ENCODE data around the gene MYH6. TPM values are rescaled to one million over a fixed set of nuclear protein-coding genes. Genes with fewer than 3 reads are reported as not detected.

MYH6 gene
- total RNA-seq, 4 donors from 2014 or later, result 20.4 to 1,496 (median 303) TPM

DNA sequence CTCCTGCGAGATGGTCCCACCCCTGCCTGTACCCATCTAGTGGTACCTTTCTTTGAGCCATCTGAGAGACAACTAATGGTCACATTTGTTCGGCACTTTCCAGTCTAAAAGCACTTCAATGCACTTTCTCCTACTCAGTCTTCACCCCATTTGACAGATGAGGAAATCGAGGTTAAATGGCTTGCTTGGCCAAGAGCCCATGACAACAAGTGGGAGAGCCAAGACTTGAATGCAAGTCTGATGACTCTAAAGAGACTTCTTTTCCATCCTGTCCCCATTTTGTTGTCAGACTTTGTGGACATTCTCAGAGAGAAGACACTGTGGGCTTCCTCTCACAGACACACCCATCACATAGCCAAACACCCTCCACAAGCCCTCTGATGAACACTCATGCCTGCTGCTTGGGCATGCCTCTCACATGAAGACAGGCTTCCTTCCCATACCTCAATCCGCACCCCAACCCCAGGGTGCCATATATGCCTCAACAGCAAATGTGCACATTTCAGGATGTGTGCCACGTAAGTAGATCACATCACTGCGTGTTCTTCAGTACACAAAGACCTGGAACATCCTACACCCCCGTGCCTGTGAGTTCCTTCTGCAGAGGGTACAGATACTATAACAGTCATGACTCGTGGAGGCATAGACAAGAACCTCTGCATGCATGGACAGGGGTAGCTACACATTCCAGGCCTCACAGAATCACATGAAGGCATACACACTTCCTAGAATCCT is 26.6 kb upstream of the MYH6 start:
- ATAC-seq (peak; percentile 12 to 51), DNase-seq (peak; percentile 44 to 53)
- Histone ChIP-seq H3K4me3 (peak overlapping the region in 1 of 4 donors; percentile 17), H3K9me3 (no peaks in the 10 kb centered on the region), H3K36me3 (no peaks in the 10 kb centered on the region), H3K4me1 (peaks cover 50 to 68% of the 10 kb centered on the region in 2 donors), H3K27ac (peak overlapping the region; percentile 83 to 89 (median 86)), H3K27me3 (no peaks in the 10 kb centered on the region)
- in situ Hi-C loops (cut with MboI; ENCODE audit: low sequenced_read_pairs in 4 of 4) (no loop called here), intact Hi-C loops (cut with DNase I; ENCODE audit: low total_unique reads) (loop anchor here (2.0 kb wide), 1 partner anchor 24 kb away; no protein-coding TSS in a partner anchor)
- TF ChIP-seq, protein P1, sequence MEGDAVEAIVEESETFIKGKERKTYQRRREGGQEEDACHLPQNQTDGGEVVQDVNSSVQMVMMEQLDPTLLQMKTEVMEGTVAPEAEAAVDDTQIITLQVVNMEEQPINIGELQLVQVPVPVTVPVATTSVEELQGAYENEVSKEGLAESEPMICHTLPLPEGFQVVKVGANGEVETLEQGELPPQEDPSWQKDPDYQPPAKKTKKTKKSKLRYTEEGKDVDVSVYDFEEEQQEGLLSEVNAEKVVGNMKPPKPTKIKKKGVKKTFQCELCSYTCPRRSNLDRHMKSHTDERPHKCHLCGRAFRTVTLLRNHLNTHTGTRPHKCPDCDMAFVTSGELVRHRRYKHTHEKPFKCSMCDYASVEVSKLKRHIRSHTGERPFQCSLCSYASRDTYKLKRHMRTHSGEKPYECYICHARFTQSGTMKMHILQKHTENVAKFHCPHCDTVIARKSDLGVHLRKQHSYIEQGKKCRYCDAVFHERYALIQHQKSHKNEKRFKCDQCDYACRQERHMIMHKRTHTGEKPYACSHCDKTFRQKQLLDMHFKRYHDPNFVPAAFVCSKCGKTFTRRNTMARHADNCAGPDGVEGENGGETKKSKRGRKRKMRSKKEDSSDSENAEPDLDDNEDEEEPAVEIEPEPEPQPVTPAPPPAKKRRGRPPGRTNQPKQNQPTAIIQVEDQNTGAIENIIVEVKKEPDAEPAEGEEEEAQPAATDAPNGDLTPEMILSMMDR (IDR thresholded peaks at IDR 0.05 in 4 of 5, conservative IDR thresholded peaks at IDR 0.05 in 1 of 5), result no peak
- TF ChIP-seq POLR2A (IDR thresholded peaks at IDR 0.05), result no peak

GRCh38 chr14:23433457-23433856 is 25.4 kb upstream of the MYH6 start:
- peaks cover 39 to 58% of the 10 kb centered on the region in 2 donors for H3K4me1 ChIP-seq
- no peaks in the 10 kb centered on the region for H3K9me3 ChIP-seq
- H3K36me3 ChIP-seq, result no peaks in the 10 kb centered on the region
- in situ Hi-C loops (cut with MboI; ENCODE audit: low sequenced_read_pairs in 4 of 4), result no loop called here
- peak overlapping the region; percentile 83 to 89 (median 86) for H3K27ac ChIP-seq
- intact Hi-C loops (cut with DNase I; ENCODE audit: low total_unique reads), result no loop called here
- TF ChIP-seq, protein P1 (IDR thresholded peaks at IDR 0.05 in 4 of 5, conservative IDR thresholded peaks at IDR 0.05 in 1 of 5), result no peak
- no peak for TF ChIP-seq POLR2A (IDR thresholded peaks at IDR 0.05)
- no peaks in the 10 kb centered on the region for H3K27me3 ChIP-seq
- H3K4me3 ChIP-seq, result peak overlapping the region in 1 of 4 donors; percentile 4
- DNase-seq (peak in 1 of 2 donors; percentile 12), ATAC-seq (no peak)

DNA sequence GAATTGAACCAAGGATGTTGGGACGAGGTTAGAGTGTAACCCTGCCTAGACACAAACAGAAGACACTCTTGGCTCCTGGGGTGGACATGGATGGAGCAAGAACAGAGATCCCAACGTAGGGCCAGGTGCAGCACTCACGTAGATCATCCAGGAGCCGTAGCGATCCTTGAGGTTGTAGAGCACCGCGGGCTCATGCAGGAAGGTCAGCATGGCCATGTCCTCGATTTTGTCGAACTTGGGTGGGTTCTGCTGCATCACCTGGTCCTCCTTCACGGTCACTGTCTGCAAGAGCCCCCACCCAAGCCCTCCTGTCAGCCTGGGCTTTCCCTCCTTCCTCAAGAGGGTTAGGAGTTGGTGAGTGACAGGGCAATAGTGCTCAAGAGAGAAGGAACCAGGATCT is 24.9 kb upstream of the MYH6 start:
- in situ Hi-C loops (cut with MboI; ENCODE audit: low sequenced_read_pairs in 4 of 4) (no loop called here), intact Hi-C loops (cut with DNase I; ENCODE audit: low total_unique reads) (no loop called here)
- H3K27ac ChIP-seq, result peak overlapping the region; percentile 83 to 89 (median 86)
- no peak overlapping the region for H3K4me3 ChIP-seq
- no peaks in the 10 kb centered on the region for H3K27me3 ChIP-seq
- H3K4me1 ChIP-seq, result peaks cover 34 to 53% of the 10 kb centered on the region in 2 donors
- H3K36me3 ChIP-seq, result no peaks in the 10 kb centered on the region
- TF ChIP-seq, protein P1 (IDR thresholded peaks at IDR 0.05 in 4 of 5, conservative IDR thresholded peaks at IDR 0.05 in 1 of 5), result no peak
- no peak for TF ChIP-seq POLR2A (IDR thresholded peaks at IDR 0.05)
- no peaks in the 10 kb centered on the region for H3K9me3 ChIP-seq
- no peak for ATAC-seq
- DNase-seq, result peak in 1 of 2 donors; percentile 40

DNA sequence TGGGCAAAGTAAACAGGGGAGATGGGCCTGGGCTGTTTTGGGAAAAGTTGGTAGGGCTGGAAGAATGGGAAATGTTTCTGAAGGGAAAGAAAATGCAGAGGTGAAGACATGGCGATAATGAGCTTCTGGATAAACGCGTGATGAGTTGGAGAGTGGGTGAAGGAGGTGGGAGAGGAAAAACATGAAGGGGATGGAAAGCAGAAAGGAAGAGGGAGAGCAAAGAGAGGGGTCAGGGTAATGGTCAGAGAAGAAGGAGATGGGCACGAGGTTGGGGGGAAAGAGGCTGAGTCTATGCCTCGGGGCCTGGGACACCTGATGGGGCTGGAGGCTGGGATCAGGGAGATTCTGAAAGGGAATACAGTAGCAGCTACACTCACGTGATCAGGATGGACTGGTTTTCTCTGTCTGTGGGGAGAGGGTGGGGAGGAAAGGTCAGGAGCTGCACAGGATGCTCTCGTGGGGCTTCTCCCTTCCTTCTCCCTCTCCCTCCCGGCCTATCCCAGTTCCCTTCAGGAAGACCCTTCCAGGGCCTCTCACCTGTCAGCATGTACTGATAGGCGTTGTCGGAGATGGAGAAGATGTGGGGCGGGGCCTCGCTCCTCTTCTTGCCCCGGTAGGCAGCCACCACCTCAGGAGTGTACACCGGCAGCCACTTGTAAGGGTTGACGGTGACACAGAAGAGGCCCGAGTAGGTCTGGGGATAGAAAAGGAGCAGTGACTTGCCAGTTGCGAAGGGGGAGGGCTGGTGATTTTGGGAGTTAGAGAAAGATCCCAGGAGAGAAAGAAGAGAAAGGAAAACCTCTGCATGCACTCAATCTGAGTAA is 24.2 kb upstream of the MYH6 start:
- DNase-seq (peak in 1 of 2 donors; percentile 13), ATAC-seq (no peak)
- H3K27ac ChIP-seq, result peak overlapping the region; percentile 83 to 89 (median 86)
- H3K4me1 ChIP-seq, result peaks cover 28 to 48% of the 10 kb centered on the region in 2 donors
- H3K36me3 ChIP-seq, result no peaks in the 10 kb centered on the region
- no peak overlapping the region for H3K4me3 ChIP-seq
- H3K27me3 ChIP-seq, result no peaks in the 10 kb centered on the region
- intact Hi-C loops (cut with DNase I; ENCODE audit: low total_unique reads) (no loop called here), in situ Hi-C loops (cut with MboI; ENCODE audit: low sequenced_read_pairs in 4 of 4) (no loop called here)
- no peak for TF ChIP-seq POLR2A (IDR thresholded peaks at IDR 0.05)
- TF ChIP-seq, protein P1 (IDR thresholded peaks at IDR 0.05 in 4 of 5, conservative IDR thresholded peaks at IDR 0.05 in 1 of 5), result no peak
- no peaks in the 10 kb centered on the region for H3K9me3 ChIP-seq
